MCF 10A (cell line): ENCODE measurements around the gene NCKAP1. TPM values are rescaled to one million over a fixed set of nuclear protein-coding genes. Genes with fewer than 3 reads are reported as not detected.

ENCODE experiments used
- BruUV-seq: library from RNA; stranded (reverse); fragments of 400-500 nt; replicated peaks from 2 replicates; lab custom pipeline; 2021; lab: Mats Ljungman, UMichigan
- CTCF ChIA-PET: fragments of 300-600 bp; sonication (Branson Sonifier 250); formaldehyde crosslinking; extraction: SDS; loops from one replicate; lab custom pipeline; 2021; ENCODE audit warnings: antibody characterized with exemption, inconsistent platforms; lab: Yijun Ruan, JAX
- POLR2A ChIA-PET: fragments of 300-600, 350-650 bp; sonication (Branson Sonifier 250); formaldehyde crosslinking; extraction: SDS; loops from one replicate; lab custom pipeline; 2020; ENCODE audit warnings: antibody characterized with exemption, inconsistent platforms; lab: Yijun Ruan, JAX
- DNase-seq: peaks from one replicate; pipeline ENCODE4 v3.0.0-alpha.2; 2018; ENCODE audit not compliant: unreplicated experiment
- H3K27ac Mint-ChIP-seq: one replicate; pipeline ENCODE4 v1.8.0; 2022; ENCODE audit warnings: mild to moderate bottlenecking, low read depth, mixed read lengths; ENCODE audit not compliant: unreplicated experiment
- H3K27me3 Mint-ChIP-seq: one replicate; pipeline ENCODE4 v1.8.0; 2022; ENCODE audit warnings: mixed read lengths; ENCODE audit not compliant: insufficient read depth, unreplicated experiment
- H3K36me3 Mint-ChIP-seq: one replicate; pipeline ENCODE4 v1.8.0; 2022; ENCODE audit warnings: mild to moderate bottlenecking, moderate library complexity, mixed read lengths; ENCODE audit not compliant: insufficient read depth, unreplicated experiment
- H3K4me1 Mint-ChIP-seq: one replicate; pipeline ENCODE4 v1.8.0; 2022; ENCODE audit warnings: mixed read lengths; ENCODE audit not compliant: insufficient read depth, unreplicated experiment
- H3K4me3 Mint-ChIP-seq: one replicate; pipeline ENCODE4 v1.8.0; 2022; ENCODE audit warnings: mild to moderate bottlenecking, moderate library complexity, mixed read lengths; ENCODE audit not compliant: unreplicated experiment
- H3K9me3 Mint-ChIP-seq: one replicate; pipeline ENCODE4 v1.8.0; 2022; ENCODE audit warnings: mixed read lengths; ENCODE audit not compliant: unreplicated experiment
- intact Hi-C: fragments of 100-400 bp; cut with micrococcal nuclease; formaldehyde crosslinking; loops from 2 replicates; pipeline ENCODE4 v1.14.1; 2022
- total RNA-seq: library from RNA; stranded (reverse); gene quantifications from 2 replicates; pipeline ENCODE4 v1.2.3, GENCODE V29; 2022
- TF ChIP-seq, protein P1 (sequence below): fragments of 200-600 bp; IDR thresholded peaks from one replicate; pipeline ENCODE4 v1.8.0; 2022; ENCODE audit warnings: antibody characterized with exemption, mild to moderate bottlenecking; ENCODE audit not compliant: unreplicated experiment

Gene NCKAP1
- total RNA-seq, 1 experiment from 2014 or later = 160 TPM

DNA sequence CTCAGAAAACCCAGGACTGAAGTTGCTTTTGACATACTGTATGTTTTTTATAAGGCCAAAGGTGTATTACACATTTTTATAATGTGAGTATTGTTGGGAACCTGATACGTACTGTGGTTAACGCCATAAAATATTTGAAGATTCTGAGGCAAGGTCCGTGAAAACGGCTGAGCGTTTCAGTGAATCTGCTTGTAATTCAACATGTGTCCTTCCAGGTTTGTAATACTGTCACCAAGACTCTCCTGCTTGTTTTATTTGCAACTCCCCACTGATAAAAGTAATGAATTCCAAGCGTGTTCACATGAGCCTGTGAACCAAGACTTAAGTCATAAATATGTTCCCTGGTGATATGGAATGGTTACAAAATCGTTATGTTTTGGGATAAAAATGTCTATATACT lies 148.0 kb downstream of the NCKAP1 start:
- Mint-ChIP-seq H3K27ac (no peak overlapping the region), H3K4me1 (no peaks in the 10 kb centered on the region), H3K27me3 (no peaks in the 10 kb centered on the region), H3K36me3 (no peaks in the 10 kb centered on the region), H3K9me3 (no peaks in the 10 kb centered on the region), H3K4me3 (no peak overlapping the region)
- ChIA-PET CTCF (no interaction called here), POLR2A (no interaction called here)
- intact Hi-C loops = no loop called here
- BruUV-seq = no TSS peak
- TF ChIP-seq, protein P1, sequence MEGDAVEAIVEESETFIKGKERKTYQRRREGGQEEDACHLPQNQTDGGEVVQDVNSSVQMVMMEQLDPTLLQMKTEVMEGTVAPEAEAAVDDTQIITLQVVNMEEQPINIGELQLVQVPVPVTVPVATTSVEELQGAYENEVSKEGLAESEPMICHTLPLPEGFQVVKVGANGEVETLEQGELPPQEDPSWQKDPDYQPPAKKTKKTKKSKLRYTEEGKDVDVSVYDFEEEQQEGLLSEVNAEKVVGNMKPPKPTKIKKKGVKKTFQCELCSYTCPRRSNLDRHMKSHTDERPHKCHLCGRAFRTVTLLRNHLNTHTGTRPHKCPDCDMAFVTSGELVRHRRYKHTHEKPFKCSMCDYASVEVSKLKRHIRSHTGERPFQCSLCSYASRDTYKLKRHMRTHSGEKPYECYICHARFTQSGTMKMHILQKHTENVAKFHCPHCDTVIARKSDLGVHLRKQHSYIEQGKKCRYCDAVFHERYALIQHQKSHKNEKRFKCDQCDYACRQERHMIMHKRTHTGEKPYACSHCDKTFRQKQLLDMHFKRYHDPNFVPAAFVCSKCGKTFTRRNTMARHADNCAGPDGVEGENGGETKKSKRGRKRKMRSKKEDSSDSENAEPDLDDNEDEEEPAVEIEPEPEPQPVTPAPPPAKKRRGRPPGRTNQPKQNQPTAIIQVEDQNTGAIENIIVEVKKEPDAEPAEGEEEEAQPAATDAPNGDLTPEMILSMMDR = no peak
- DNase-seq = no peak

DNA sequence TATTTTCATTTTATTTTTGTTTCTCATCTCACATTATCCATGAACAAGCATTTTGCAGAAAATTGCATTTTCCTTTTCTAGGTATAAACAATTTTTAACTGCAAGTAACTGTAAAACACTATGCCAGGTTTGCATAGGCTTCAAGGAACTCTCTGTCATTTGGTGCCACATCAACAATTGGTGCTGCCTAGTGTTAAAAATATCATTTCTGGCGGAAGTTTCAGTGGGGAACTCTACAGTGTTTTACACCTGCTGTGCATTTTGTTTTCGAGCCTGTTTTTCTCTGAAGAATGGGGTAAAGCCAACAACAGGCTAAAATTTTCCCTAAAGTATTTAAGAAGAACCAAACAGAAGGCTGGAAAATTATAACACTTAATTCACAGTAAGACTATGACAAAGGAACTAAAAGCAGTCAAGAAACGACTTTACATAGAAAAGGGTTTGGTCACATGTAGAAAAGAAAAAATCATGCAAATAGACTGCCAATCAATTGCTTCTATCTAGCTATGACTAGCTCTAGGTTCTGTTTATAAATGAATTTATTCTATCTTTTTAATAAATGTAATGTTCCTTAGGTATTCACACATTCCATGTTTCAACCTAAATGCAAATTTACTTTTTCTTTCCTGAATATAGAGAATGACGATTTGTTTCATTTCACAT lies 150.4 kb downstream of the NCKAP1 start:
- H3K36me3 Mint-ChIP-seq = no peaks in the 10 kb centered on the region
- DNase-seq = no peak
- H3K9me3 Mint-ChIP-seq = no peaks in the 10 kb centered on the region
- TF ChIP-seq, protein P1 = no peak
- intact Hi-C loops = no loop called here
- H3K4me3 Mint-ChIP-seq = no peak overlapping the region
- no TSS peak for BruUV-seq
- no peak overlapping the region for H3K27ac Mint-ChIP-seq
- CTCF ChIA-PET = interaction anchor here (0.6 kb wide), 1 partner anchor 120 kb away, joined by 3 read pairs; no protein-coding TSS in a partner anchor
- H3K27me3 Mint-ChIP-seq = no peaks in the 10 kb centered on the region
- peaks cover 8% of the 10 kb centered on the region for H3K4me1 Mint-ChIP-seq
- POLR2A ChIA-PET = no interaction called here

DNA sequence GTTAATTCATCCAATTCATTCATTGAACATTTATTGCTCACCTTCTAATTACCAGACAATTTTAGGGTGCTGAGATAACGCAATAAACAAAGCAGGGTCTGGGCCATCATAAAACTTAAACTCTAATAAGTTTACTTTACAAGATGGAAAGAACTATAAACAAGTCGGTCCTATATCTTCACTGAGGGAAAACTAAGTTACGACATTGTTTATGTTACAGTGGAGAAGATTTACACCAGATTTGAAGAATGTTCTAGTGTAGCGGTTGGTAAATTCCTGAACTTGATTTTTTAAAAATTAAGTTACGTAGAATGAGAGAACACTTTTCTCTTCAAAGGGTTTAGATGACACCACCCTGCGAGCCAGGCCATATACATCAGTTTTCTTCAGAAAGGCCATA lies 151.2 kb downstream of the NCKAP1 start:
- ChIA-PET POLR2A (no interaction called here), CTCF (no interaction called here)
- H3K27ac Mint-ChIP-seq = no peak overlapping the region
- TF ChIP-seq, protein P1 = no peak
- no peaks in the 10 kb centered on the region for H3K27me3 Mint-ChIP-seq
- no peaks in the 10 kb centered on the region for H3K36me3 Mint-ChIP-seq
- no peaks in the 10 kb centered on the region for H3K9me3 Mint-ChIP-seq
- intact Hi-C loops = no loop called here
- peaks cover 8% of the 10 kb centered on the region for H3K4me1 Mint-ChIP-seq
- no TSS peak for BruUV-seq
- DNase-seq = no peak
- no peak overlapping the region for H3K4me3 Mint-ChIP-seq

DNA sequence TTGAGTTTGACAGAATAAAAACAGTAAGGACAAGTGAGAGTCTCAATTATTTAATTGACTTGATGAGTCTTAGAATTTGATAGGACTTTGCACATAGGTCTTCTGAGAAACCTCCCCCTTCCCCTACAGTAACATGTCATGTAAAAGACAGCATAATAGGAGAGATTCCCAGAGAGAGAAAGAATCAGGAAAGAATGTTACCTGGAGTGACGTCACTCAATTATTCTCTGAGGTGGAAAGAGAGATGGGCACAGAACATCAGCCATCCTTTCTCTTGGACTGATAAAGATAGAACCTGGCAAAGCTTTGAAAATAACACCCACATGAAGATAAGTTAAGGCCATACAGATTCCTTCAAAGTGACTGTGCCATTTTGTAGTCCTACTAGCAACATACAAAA lies 152.5 kb downstream of the NCKAP1 start:
- intact Hi-C loops = no loop called here
- no peaks in the 10 kb centered on the region for H3K27me3 Mint-ChIP-seq
- no peaks in the 10 kb centered on the region for H3K36me3 Mint-ChIP-seq
- H3K9me3 Mint-ChIP-seq = no peaks in the 10 kb centered on the region
- H3K4me1 Mint-ChIP-seq = peaks cover 8% of the 10 kb centered on the region
- POLR2A ChIA-PET = no interaction called here
- H3K27ac Mint-ChIP-seq = no peak overlapping the region
- no peak for DNase-seq
- CTCF ChIA-PET = no interaction called here
- no peak overlapping the region for H3K4me3 Mint-ChIP-seq
- TF ChIP-seq, protein P1 = no peak
- no TSS peak for BruUV-seq
